IPS DF 4.7 (cell line): Measurements from ENCODE around the gene ICAM5.
"Not testable (repeated sequence)": the region's sequence is repeated elsewhere in the genome, so short reads cannot be mapped to it uniquely, and the experiment has no call there.

Experiments used
- DNase-seq: peaks from one replicate; pipeline ENCODE4 v3.0.0-alpha.2; 2013; ENCODE audit warnings: low spot score; ENCODE audit errors: extremely low read depth

Gene ICAM5

GRCh38 chr19:10270616-10271394, 18.9 kb upstream of the ICAM5 start, which contains the start of gene ICAM1:
Gene ICAM1, plus strand, starts transcription at chr19:10271120. Its CDS starts 40 bp downstream, at chr19:10271160.
- DNase-seq: no peak

DNA sequence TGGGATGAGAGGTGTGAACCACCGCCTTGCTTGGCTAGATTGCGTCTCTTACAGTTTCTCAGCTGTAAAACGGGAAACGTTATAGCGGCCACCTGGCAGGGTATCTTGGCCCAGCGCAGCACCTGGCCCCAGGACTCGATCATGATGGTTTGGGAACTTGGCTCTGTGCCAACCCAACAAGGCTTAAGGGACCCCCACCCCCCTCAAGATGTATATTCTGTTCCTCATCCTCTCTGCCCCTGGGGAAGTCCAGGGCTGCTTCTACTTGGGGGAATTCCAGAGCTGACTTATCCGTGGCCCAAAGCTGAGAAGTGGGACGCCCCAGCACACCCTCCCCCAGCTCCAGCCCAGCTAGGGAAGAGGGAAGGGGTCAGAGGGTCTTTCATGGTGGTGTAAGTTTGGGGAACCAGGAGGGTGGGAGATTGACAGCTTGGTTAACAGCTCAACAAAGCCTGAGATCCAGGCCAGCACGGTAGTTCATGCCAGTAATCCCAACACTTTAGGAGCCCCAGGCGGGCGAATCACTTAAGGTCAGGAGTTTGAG, 18.1 kb upstream of the ICAM5 start:
- DNase-seq: no peak

- DNase-seq: no peak
These were observed 15.2 kb upstream of the ICAM5 start for GRCh38 chr19:10274589-10274988.

DNA sequence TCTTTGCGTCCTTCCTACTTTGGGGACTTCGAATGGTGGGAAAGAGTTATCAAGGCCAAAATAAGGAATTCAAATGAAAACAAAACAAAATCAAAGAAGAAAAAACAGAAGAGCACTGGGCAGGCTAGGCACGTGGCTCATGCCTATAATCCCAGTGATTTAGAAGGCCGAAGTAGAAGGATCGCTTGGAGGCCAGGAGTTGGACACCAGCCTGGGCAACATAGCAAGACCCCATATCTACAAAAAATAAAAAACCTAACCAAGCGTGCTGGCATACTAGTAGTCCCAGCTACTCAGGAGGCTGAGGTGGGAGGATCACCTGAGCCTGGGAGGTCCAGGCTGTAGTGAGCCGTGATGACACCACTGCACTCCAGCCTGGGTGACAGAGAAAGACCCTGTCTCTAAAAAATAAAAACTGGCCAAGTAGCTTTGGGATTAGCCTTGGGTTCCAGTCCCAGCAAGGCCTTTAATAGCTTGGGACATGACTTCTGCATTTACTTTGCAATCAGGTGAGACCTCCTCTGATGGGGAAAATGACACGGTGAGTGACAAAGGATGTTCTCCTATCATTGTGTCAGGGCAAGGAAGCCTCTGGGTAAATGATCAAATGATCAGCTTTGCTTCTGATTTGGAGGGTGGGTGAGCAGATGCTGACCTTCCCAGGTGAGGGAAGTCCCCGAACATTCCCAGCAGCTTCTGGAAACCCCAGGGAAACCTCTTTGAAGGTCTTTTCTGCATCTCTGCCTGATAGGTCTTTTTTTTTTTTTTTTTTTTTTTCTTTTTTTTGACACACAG, 11.8 kb upstream of the ICAM5 start:
- DNase-seq: no peak

DNA sequence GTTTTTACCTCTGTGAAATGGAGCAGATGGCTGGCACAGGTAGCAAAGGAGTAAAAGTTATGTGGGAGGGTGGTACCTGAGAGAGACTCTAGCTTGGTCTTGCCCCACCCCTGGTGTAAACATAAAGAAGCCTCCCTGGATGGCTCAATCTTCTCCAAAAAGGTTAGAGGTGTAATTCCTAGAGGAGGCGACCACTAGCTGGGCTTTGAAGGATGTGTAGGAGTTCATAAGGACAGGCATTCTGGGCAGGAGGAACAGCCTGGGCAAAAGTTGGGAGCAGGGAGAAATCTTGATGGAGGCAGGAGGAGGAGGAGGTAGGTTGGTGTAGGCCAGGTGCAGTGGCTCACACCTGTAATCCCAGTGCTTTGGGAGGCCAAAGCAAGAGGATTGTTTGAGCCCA, 10.8 kb upstream of the ICAM5 start:
- DNase-seq: no peak

- DNase-seq: no peak
These were observed 9.9 kb upstream of the ICAM5 start for GRCh38 chr19:10279737-10280442.

- not testable (repeated sequence) for DNase-seq
These were observed 7.7 kb upstream of the ICAM5 start for GRCh38 chr19:10282043-10282442.

DNA sequence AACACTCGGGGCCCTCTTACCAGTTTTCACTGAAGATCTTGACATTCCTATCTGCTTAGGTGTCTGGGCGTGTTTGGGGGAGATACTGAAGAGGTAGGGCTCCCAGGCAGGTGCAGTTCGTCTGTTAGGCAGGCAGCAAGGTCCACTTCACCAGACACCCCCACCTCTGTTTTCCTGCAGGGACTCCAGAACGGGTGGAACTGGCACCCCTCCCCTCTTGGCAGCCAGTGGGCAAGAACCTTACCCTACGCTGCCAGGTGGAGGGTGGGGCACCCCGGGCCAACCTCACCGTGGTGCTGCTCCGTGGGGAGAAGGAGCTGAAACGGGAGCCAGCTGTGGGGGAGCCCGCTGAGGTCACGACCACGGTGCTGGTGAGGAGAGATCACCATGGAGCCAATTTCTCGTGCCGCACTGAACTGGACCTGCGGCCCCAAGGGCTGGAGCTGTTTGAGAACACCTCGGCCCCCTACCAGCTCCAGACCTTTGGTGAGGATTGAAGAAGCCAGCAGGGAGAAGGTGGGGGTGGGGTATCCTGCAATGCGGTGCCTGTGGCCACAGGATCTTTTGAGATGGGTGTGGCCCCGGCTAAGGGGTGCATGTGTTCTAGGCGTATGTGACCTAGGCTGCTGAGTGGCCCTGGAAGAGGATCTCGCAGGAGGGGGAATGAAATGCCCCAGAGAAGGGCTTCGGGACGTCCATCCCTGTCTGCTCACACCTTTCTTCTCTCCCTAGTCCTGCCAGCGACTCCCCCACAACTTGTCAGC, 6.3 kb upstream of the ICAM5 start:
- no peak for DNase-seq

DNA sequence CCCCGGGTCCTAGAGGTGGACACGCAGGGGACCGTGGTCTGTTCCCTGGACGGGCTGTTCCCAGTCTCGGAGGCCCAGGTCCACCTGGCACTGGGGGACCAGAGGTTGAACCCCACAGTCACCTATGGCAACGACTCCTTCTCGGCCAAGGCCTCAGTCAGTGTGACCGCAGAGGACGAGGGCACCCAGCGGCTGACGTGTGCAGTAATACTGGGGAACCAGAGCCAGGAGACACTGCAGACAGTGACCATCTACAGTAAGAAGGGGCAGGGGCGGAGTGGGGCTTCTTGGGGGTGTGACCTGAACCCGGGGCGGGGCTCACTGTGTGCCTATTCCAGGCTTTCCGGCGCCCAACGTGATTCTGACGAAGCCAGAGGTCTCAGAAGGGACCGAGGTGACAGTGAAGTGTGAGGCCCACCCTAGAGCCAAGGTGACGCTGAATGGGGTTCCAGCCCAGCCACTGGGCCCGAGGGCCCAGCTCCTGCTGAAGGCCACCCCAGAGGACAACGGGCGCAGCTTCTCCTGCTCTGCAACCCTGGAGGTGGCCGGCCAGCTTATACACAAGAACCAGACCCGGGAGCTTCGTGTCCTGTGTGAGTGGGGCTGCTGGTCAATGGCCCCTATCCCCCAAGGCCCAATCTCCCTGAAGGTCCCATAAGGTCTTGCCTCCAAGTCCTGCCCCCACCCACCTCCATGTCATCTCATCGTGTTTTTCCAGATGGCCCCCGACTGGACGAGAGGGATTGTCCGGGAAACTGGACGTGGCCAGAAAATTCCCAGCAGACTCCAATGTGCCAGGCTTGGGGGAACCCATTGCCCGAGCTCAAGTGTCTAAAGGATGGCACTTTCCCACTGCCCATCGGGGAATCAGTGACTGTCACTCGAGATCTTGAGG, 5.4 kb upstream of the ICAM5 start:
- DNase-seq: no peak

DNA sequence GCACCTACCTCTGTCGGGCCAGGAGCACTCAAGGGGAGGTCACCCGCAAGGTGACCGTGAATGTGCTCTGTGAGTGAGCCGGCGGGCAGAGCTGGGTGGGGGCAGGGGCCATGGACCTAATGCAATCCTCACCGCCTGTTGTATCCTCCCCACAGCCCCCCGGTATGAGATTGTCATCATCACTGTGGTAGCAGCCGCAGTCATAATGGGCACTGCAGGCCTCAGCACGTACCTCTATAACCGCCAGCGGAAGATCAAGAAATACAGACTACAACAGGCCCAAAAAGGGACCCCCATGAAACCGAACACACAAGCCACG, 4.8 kb upstream of the ICAM5 start:
- DNase-seq: no peak

DNA sequence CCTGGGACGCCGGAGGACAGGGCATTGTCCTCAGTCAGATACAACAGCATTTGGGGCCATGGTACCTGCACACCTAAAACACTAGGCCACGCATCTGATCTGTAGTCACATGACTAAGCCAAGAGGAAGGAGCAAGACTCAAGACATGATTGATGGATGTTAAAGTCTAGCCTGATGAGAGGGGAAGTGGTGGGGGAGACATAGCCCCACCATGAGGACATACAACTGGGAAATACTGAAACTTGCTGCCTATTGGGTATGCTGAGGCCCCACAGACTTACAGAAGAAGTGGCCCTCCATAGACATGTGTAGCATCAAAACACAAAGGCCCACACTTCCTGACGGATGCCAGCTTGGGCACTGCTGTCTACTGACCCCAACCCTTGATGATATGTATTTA, 4.4 kb upstream of the ICAM5 start:
- DNase-seq: no peak

GRCh38 chr19:10286803-10287737, 2.7 kb upstream of the ICAM5 start, which contains the start of gene ICAM4:
Gene ICAM4, plus strand, starts transcription at chr19:10286955. Its CDS starts 58 bp downstream, at chr19:10287013.
- no peak for DNase-seq

GRCh38 chr19:10288662-10289166, 1.0 kb upstream of the ICAM5 start:
- DNase-seq: no peak

DNA sequence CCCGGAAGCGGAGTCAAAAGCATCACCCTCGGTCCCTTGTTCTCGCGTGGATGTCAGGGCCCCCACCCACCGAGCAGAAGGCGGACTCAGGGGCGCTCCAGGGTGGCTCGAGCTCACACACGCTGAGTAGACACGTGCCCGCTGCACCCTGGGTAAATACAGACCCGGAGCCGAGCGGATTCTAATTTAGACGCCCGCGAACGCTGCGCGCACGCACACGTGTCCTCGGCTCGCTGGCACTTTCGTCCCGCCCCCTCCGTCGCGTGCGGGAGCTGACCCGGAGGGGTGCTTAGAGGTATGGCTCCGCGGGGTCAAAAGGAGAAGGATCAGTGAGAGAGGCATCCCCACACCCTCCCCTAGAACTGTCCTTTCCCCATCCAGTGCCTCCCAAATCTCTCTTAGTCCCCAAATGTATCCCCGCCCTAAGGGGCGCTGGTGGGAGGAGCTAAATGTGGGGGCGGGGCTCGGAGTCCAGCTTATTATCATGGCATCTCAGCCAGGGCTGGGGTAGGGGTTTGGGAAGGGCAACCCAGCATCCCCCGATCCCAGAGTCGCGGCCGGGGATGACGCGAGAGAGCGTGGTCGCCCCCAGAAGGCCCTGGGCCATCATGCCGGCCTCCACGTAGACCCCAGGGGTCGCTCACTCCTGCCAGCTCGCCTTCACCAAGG, 451 bp upstream of the ICAM5 start:
- DNase-seq: no peak

DNA sequence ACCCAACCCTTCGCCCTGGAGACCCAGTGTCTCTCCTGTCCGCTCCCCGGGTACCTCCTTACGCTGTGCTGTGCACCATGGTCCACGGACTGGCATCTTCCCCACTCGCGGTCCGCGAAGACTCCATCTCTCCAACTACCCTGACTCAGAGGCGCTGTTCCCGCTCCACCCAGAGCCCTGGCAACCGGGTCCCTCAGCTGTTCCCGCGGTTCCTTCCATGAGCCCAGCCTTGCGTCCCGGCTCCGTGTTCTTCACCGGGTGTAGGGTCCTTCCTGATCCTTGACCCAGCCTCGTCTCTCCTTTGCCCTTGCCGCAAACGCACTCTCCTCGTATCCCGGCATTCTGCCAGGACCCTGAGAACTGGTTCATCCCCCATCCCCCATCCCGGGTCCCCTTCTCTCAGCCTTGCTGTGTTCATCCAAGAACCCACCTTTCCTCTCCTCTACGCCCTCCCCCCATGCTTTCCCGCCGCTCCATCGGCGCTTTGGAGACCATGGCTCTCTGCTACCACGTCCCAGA, 664 bp downstream of the ICAM5 start:
- DNase-seq: no peak

DNA sequence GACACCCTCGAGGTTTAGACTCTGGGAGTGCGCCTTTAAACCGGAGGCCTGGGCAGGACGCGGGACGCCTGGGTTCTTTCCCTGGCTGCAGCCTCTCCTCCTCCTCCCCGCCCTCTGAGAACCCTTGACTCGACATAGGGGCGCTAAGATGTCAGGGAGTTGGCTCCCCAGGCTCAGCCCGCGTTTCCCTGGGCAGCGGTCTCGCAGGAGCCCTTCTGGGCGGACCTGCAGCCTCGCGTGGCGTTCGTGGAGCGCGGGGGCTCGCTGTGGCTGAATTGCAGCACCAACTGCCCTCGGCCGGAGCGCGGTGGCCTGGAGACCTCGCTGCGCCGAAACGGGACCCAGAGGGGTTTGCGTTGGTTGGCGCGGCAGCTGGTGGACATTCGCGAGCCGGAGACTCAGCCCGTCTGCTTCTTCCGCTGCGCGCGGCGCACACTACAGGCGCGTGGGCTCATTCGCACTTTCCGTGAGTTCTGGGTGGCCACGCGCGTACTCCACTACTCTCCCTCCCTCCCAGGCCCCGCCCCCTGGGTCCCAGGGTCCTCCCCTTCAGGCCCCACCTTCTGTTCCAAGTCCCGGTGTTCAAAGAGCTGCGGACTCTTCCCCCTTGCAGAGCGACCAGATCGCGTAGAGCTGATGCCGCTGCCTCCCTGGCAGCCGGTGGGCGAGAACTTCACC, 1.3 kb downstream of the ICAM5 start:
- DNase-seq: no peak

- no peak for DNase-seq
These were observed 1.9 kb downstream of the ICAM5 start for GRCh38 chr19:10291554-10292205.
